SK-N-SH treated with all-trans-retinoic acid at 6 μM for 48 hours (cell line): Measurements from ENCODE around the gene DBP.

Experiments
- ATAC-seq: fragments of 200-7000 bp; cut with Tn5 transposase; 3 replicates; pipeline ENCODE4 v1.9.1; 2020; ENCODE audit warnings: mild to moderate bottlenecking, moderate library complexity
- ARNTL ChIP-seq: fragments of 450-650 bp; formaldehyde crosslinking; IDR thresholded peaks from 2 replicates; pipeline ENCODE4 v1.5.0; 2020; ENCODE audit warnings: low read depth, mild to moderate bottlenecking, moderate library complexity, borderline replicate concordance
- BACH2 ChIP-seq: fragments of 250-450 bp; sonication (Bioruptor Pico); IDR thresholded peaks from 2 replicates; pipeline ENCODE4 v1.9.0; 2021; ENCODE audit warnings: mild to moderate bottlenecking, borderline replicate concordance
- CREB5 ChIP-seq: fragments of 250-450 bp; sonication (Bioruptor Pico); IDR thresholded peaks from 2 replicates; pipeline ENCODE4 v1.5.1; 2020; ENCODE audit warnings: low read depth, mild to moderate bottlenecking, moderate library complexity
- CSDC2 ChIP-seq: fragments of 250-450 bp; sonication (Bioruptor Pico); IDR thresholded peaks from 2 replicates; pipeline ENCODE4 v1.5.0; 2020; ENCODE audit warnings: mild to moderate bottlenecking, moderate library complexity
- CSRNP3 ChIP-seq: fragments of 250-450 bp; sonication (Bioruptor Pico); IDR thresholded peaks from 2 replicates; pipeline ENCODE4 v1.5.1; 2021; ENCODE audit warnings: mild to moderate bottlenecking, moderate library complexity
- ESRRG ChIP-seq: fragments of 250-450 bp; sonication (Bioruptor Pico); IDR thresholded peaks from 2 replicates; pipeline ENCODE4 v1.6.1; 2021; ENCODE audit warnings: mild to moderate bottlenecking
- GLIS3 ChIP-seq: fragments of 250-450 bp; sonication (Bioruptor Pico); IDR thresholded peaks from 2 replicates; pipeline ENCODE4 v1.5.0; 2020; ENCODE audit warnings: mild to moderate bottlenecking, moderate library complexity
- ISL1 ChIP-seq: fragments of 250-450 bp; sonication (Bioruptor Pico); IDR thresholded peaks from 2 replicates; pipeline ENCODE4 v2.1.2; 2022; ENCODE audit warnings: mild to moderate bottlenecking, moderate library complexity
- OSR1 ChIP-seq: fragments of 250-450 bp; sonication (Bioruptor Pico); IDR thresholded peaks from 2 replicates; pipeline ENCODE4 v1.8.0; 2022; ENCODE audit warnings: moderate library complexity, mild to moderate bottlenecking, inconsistent platforms
- PATZ1 ChIP-seq: fragments of 250-450 bp; sonication (Bioruptor Pico); IDR thresholded peaks from 2 replicates; pipeline ENCODE4 v1.8.0; 2020; ENCODE audit warnings: mild to moderate bottlenecking, moderate library complexity, borderline replicate concordance
- POU6F1 ChIP-seq: fragments of 250-450 bp; sonication (Bioruptor Pico); IDR thresholded peaks from 2 replicates; pipeline ENCODE4 v1.8.0; 2021; ENCODE audit warnings: low read depth, mild to moderate bottlenecking, moderate library complexity, borderline replicate concordance
- PPARA ChIP-seq: fragments of 250-450 bp; sonication (Bioruptor Pico); IDR thresholded peaks from 2 replicates; pipeline ENCODE4 v1.5.0; 2020; ENCODE audit warnings: mild to moderate bottlenecking, borderline replicate concordance
- SNAI2 ChIP-seq: fragments of 250-450 bp; sonication (Bioruptor Pico); IDR thresholded peaks from 2 replicates; pipeline ENCODE4 v1.5.0; 2020; ENCODE audit warnings: mild to moderate bottlenecking, moderate library complexity
- TOX ChIP-seq: fragments of 250-450 bp; sonication (Bioruptor Pico); IDR thresholded peaks from 2 replicates; pipeline ENCODE4 v1.8.0; 2021; ENCODE audit warnings: mild to moderate bottlenecking, moderate library complexity, borderline replicate concordance
- ZC3H10 ChIP-seq: fragments of 250-450 bp; sonication (Bioruptor Pico); IDR thresholded peaks from 2 replicates; pipeline ENCODE4 v1.5.1; 2021; ENCODE audit warnings: mild to moderate bottlenecking, moderate library complexity
- ZFP3 ChIP-seq: fragments of 250-450 bp; sonication (Bioruptor Pico); IDR thresholded peaks from 2 replicates; pipeline ENCODE4 v1.5.0; 2020; ENCODE audit warnings: mild to moderate bottlenecking, moderate library complexity
- ZFP30 ChIP-seq: fragments of 450-650 bp; formaldehyde crosslinking; IDR thresholded peaks from 2 replicates; pipeline ENCODE4 v1.5.0; 2022; ENCODE audit warnings: mild to moderate bottlenecking, moderate library complexity
- ZNF565 ChIP-seq: fragments of 450-650 bp; formaldehyde crosslinking; conservative IDR thresholded peaks from 2 replicates; pipeline ENCODE4 v1.5.0; 2020; ENCODE audit warnings: low read depth, mild to moderate bottlenecking, moderate library complexity
- ZNF8 ChIP-seq: fragments of 450-650 bp; formaldehyde crosslinking; IDR thresholded peaks from 2 replicates; pipeline ENCODE4 v1.5.0; 2020; ENCODE audit warnings: mild to moderate bottlenecking, moderate library complexity

The DBP gene

GRCh38 chr19:48639483-48640375, 2.5 kb upstream of the DBP start (continued):
- no peak for TF ChIP-seq CREB5
- TF ChIP-seq, all 23 proteins: peak for 0

GRCh38 chr19:48638831-48639381, 1.7 kb upstream of the DBP start:
- no peak for ATAC-seq
- TF ChIP-seq ISL1 (CRISPR knock-in tag) (no peak), TOX (CRISPR knock-in tag) (no peak), ZNF8 (no peak), SNAI2 (CRISPR knock-in tag) (no peak)

- no peak for TF ChIP-seq BACH2 (CRISPR knock-in tag)
- no peak for TF ChIP-seq PATZ1
- TF ChIP-seq OSR1 (CRISPR knock-in tag), result no peak
- TF ChIP-seq ZNF565 (CRISPR knock-in tag), result no peak
- TF ChIP-seq ZFP3 (CRISPR knock-in tag), result no peak
- no peak for TF ChIP-seq ARNTL (CRISPR knock-in tag)
- TF ChIP-seq TOX (CRISPR knock-in tag), result no peak
- TF ChIP-seq CREB5, result no peak
- TF ChIP-seq ESRRG (CRISPR knock-in tag), result no peak
- no peak for TF ChIP-seq CSDC2
- no peak for TF ChIP-seq ISL1 (CRISPR knock-in tag)
- no peak for TF ChIP-seq CSRNP3 (CRISPR knock-in tag)
- no peak for TF ChIP-seq ZFP30 (CRISPR knock-in tag)
- no peak for TF ChIP-seq ZC3H10 (CRISPR knock-in tag)
- no peak for TF ChIP-seq SNAI2 (CRISPR knock-in tag)
- TF ChIP-seq POU6F1 (CRISPR knock-in tag), result no peak
- TF ChIP-seq PPARA (CRISPR knock-in tag), result no peak
- no peak for TF ChIP-seq ZNF8
- TF ChIP-seq GLIS3 (CRISPR knock-in tag), result no peak
- ATAC-seq, result peak; percentile 55
Observed at GRCh38 chr19:48637948-48638830, 1.0 kb upstream of the DBP start.
